HepG2 (cell line): ENCODE results near the gene RABIF. TPM values are rescaled to one million over a fixed set of nuclear protein-coding genes. Genes with fewer than 3 reads are reported as not detected.

Source experiments
- CCDC6 ChIP-seq: sonication (generic); formaldehyde crosslinking; IDR thresholded peaks from 2 replicates; pipeline ENCODE4 v1.8.1; 2022; ENCODE audit warnings: mild to moderate bottlenecking, missing genetic modification reagents, moderate library complexity
- E2F1 ChIP-seq: sonication (generic); formaldehyde crosslinking; IDR thresholded peaks from 2 replicates; pipeline ENCODE4 v1.5.0; 2020; ENCODE audit warnings: missing genetic modification reagents
- FLYWCH1 ChIP-seq: sonication (generic); formaldehyde crosslinking; IDR thresholded peaks from 2 replicates; pipeline ENCODE4 v1.8.1; 2023; ENCODE audit warnings: mild to moderate bottlenecking, missing genetic modification reagents
- HNRNPK ChIP-seq: fragments of 200-400 bp; formaldehyde crosslinking; IDR thresholded peaks from 2 replicates; pipeline ENCODE4 v1.6.1; 2018; ENCODE audit warnings: low read length, low read depth, moderate library complexity, mild to moderate bottlenecking; ENCODE audit not compliant: poor library complexity, severe bottlenecking
- HNRNPL ChIP-seq: fragments of 200-400 bp; formaldehyde crosslinking; IDR thresholded peaks from 2 replicates; pipeline ENCODE4 v1.6.1; 2017; ENCODE audit warnings: mild to moderate bottlenecking, low read depth, low read length
- MEF2D ChIP-seq: sonication (generic); formaldehyde crosslinking; IDR thresholded peaks from 2 replicates; pipeline ENCODE4 v1.5.1; 2020; ENCODE audit warnings: mild to moderate bottlenecking, missing genetic modification reagents
- PCBP1 ChIP-seq: fragments of 200-400 bp; formaldehyde crosslinking; IDR thresholded peaks from 2 replicates; pipeline ENCODE4 v1.6.1; 2017; ENCODE audit warnings: mild to moderate bottlenecking, low read depth, low read length, borderline replicate concordance
- POLR2AphosphoS5 ChIP-seq: IDR thresholded peaks from 2 replicates; pipeline ENCODE4 v1.6.1; 2012; ENCODE audit warnings: low read depth, low read length
- PPARG ChIP-seq: conservative IDR thresholded peaks from 2 replicates; pipeline ENCODE4 v1.6.1; 2016; ENCODE audit warnings: missing biosample characterization, missing genetic modification reagents
- SIX1 ChIP-seq: sonication (generic); formaldehyde crosslinking; IDR thresholded peaks from 2 replicates; pipeline ENCODE4 v1.4.0; 2020; ENCODE audit warnings: missing genetic modification reagents, borderline replicate concordance
- THAP7 ChIP-seq: sonication (generic); formaldehyde crosslinking; IDR thresholded peaks from 2 replicates; pipeline ENCODE4 v1.8.1; 2023; ENCODE audit warnings: mild to moderate bottlenecking, missing genetic modification reagents
- ZBTB7B ChIP-seq: sonication (generic); formaldehyde crosslinking; IDR thresholded peaks from 2 replicates; pipeline ENCODE4 v1.4.0; 2020; ENCODE audit warnings: missing genetic modification reagents
- ZMYM2 ChIP-seq: sonication (generic); formaldehyde crosslinking; IDR thresholded peaks from 2 replicates; pipeline ENCODE4 v1.8.0; 2022; ENCODE audit warnings: mild to moderate bottlenecking, missing genetic modification reagents
- ZNF3 ChIP-seq: IDR thresholded peaks from 2 replicates; pipeline ENCODE4 v1.7.0; 2017; ENCODE audit warnings: inconsistent platforms
- ZNF547 ChIP-seq: sonication (generic); formaldehyde crosslinking; IDR thresholded peaks from 2 replicates; pipeline ENCODE4 v1.5.1; 2020; ENCODE audit warnings: mild to moderate bottlenecking, missing genetic modification reagents
- ZNF570 ChIP-seq: sonication (generic); formaldehyde crosslinking; IDR thresholded peaks from 2 replicates; pipeline ENCODE4 v1.4.0; 2020; ENCODE audit warnings: mild to moderate bottlenecking, missing genetic modification reagents, borderline replicate concordance
- polyA plus RNA-seq, 8 experiments: library from polyadenylated mRNA; depleted of rRNA in 3 of 8; stranded (reverse) in 7 of 8; unstranded in 1 of 8; fragments of >200 nt; fragmentation: Illumina TruSeq in 4 of 8; extraction: Trizol in 4 of 8; gene quantifications; 2 replicates each; pipeline versions ENCODE4 v1.2.1 to v1.2.3, GENCODE V29; 2011 to 2016; ENCODE audit warnings: low read depth in 4 of 8, missing spikeins in 1 of 8, mixed read lengths in 1 of 8; ENCODE audit not compliant: insufficient read depth in 1 of 8
- total RNA-seq, 5 experiments: library from RNA; depleted of rRNA; stranded (reverse); fragments of >200 nt; fragmentation: Illumina TruSeq; extraction: Trizol; gene quantifications; 2 replicates each; pipeline ENCODE4 v1.2.3, GENCODE V29; 2016; ENCODE audit warnings: low read depth in 1 of 5
- TF ChIP-seq, protein P1 (sequence below): sonication (generic); formaldehyde crosslinking; IDR thresholded peaks from 2 replicates; pipeline ENCODE4 v1.5.0; 2020; ENCODE audit warnings: missing genetic modification reagents, mild to moderate bottlenecking, borderline replicate concordance
- TF ChIP-seq, protein P2 (sequence below): sonication (generic); formaldehyde crosslinking; IDR thresholded peaks from 2 replicates; pipeline ENCODE4 v1.5.1; 2020; ENCODE audit warnings: mild to moderate bottlenecking, missing genetic modification reagents, moderate library complexity
- TF ChIP-seq, protein P3 (sequence below): sonication (generic); formaldehyde crosslinking; IDR thresholded peaks from 2 replicates; pipeline ENCODE4 v1.4.0; 2020; ENCODE audit warnings: missing genetic modification reagents
- TF ChIP-seq, protein P4 (sequence below): sonication (generic); formaldehyde crosslinking; IDR thresholded peaks from 2 replicates; pipeline ENCODE4 v1.4.0; 2020; ENCODE audit warnings: missing genetic modification reagents

The RABIF gene
- total and polyA plus RNA-seq, 2 of the 13 experiments (the other 11 are each of a cell fraction or from before 2014, with no cell fraction given), result 7.6 to 8.3 TPM

- TF ChIP-seq HNRNPK, result peak; percentile 44
- TF ChIP-seq CCDC6, result peak; percentile 60; the same call in 1 of the 2 replicates
- no peak for TF ChIP-seq SIX1 (CRISPR knock-in tag)
- TF ChIP-seq THAP7 (CRISPR knock-in tag), result peak; percentile 90
- no peak for TF ChIP-seq PCBP1
- TF ChIP-seq, protein P1, sequence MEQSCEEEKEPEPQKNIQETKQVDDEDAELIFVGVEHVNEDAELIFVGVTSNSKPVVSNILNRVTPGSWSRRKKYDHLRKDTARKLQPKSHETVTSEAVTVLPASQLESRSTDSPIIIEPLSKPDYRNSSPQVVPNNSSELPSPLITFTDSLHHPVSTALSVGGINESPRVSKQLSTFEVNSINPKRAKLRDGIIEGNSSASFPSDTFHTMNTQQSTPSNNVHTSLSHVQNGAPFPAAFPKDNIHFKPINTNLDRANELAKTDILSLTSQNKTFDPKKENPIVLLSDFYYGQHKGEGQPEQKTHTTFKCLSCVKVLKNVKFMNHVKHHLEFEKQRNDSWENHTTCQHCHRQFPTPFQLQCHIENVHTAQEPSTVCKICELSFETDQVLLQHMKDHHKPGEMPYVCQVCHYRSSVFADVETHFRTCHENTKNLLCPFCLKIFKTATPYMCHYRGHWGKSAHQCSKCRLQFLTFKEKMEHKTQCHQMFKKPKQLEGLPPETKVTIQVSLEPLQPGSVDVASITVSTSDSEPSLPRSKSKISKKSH (CRISPR knock-in tag), result peak; percentile 64; the same call in 1 of the 2 replicates
- no peak; the same call in none of the 2 replicates for TF ChIP-seq PPARG (CRISPR knock-in tag)
- TF ChIP-seq MEF2D, result peak; percentile 72; the same call in 1 of the 2 replicates
- peak; percentile 75 for TF ChIP-seq ZNF547 (CRISPR knock-in tag)
- no peak for TF ChIP-seq ZNF570 (CRISPR knock-in tag)
- TF ChIP-seq POLR2AphosphoS5, result peak; percentile 87
- 0 out of 2 replicates have a peak, but pooled peaks have one; percentile 47 for TF ChIP-seq HNRNPL
- TF ChIP-seq, protein P2, sequence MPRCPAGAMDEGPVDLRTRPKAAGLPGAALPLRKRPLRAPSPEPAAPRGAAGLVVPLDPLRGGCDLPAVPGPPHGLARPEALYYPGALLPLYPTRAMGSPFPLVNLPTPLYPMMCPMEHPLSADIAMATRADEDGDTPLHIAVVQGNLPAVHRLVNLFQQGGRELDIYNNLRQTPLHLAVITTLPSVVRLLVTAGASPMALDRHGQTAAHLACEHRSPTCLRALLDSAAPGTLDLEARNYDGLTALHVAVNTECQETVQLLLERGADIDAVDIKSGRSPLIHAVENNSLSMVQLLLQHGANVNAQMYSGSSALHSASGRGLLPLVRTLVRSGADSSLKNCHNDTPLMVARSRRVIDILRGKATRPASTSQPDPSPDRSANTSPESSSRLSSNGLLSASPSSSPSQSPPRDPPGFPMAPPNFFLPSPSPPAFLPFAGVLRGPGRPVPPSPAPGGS, result peak; percentile 88
- TF ChIP-seq ZBTB7B (CRISPR knock-in tag), result 0 out of 2 replicates have a peak, but pooled peaks have one; percentile 27
- peak; percentile 90 for TF ChIP-seq ZMYM2 (CRISPR knock-in tag)
- TF ChIP-seq, protein P3, sequence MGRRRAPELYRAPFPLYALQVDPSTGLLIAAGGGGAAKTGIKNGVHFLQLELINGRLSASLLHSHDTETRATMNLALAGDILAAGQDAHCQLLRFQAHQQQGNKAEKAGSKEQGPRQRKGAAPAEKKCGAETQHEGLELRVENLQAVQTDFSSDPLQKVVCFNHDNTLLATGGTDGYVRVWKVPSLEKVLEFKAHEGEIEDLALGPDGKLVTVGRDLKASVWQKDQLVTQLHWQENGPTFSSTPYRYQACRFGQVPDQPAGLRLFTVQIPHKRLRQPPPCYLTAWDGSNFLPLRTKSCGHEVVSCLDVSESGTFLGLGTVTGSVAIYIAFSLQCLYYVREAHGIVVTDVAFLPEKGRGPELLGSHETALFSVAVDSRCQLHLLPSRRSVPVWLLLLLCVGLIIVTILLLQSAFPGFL, result no peak
- peak; percentile 55; the same call in 1 of the 2 replicates for TF ChIP-seq E2F1 (CRISPR knock-in tag)
- TF ChIP-seq ZNF3 (CRISPR knock-in tag), result no peak; the same call in 1 of the 2 replicates
- TF ChIP-seq, protein P4, sequence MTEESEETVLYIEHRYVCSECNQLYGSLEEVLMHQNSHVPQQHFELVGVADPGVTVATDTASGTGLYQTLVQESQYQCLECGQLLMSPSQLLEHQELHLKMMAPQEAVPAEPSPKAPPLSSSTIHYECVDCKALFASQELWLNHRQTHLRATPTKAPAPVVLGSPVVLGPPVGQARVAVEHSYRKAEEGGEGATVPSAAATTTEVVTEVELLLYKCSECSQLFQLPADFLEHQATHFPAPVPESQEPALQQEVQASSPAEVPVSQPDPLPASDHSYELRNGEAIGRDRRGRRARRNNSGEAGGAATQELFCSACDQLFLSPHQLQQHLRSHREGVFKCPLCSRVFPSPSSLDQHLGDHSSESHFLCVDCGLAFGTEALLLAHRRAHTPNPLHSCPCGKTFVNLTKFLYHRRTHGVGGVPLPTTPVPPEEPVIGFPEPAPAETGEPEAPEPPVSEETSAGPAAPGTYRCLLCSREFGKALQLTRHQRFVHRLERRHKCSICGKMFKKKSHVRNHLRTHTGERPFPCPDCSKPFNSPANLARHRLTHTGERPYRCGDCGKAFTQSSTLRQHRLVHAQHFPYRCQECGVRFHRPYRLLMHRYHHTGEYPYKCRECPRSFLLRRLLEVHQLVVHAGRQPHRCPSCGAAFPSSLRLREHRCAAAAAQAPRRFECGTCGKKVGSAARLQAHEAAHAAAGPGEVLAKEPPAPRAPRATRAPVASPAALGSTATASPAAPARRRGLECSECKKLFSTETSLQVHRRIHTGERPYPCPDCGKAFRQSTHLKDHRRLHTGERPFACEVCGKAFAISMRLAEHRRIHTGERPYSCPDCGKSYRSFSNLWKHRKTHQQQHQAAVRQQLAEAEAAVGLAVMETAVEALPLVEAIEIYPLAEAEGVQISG (CRISPR knock-in tag), result peak; percentile 86
- TF ChIP-seq FLYWCH1 (CRISPR knock-in tag), result no peak
These were observed 37.9 kb upstream of the RABIF start, which contains the start of gene KLHL12 (continued) for GRCh38 chr1:202926581-202927491.
